ENCODE results near the gene TOP1.
"Not testable (repeated sequence)": the region's sequence is repeated elsewhere in the genome, so short reads cannot be mapped to it uniquely, and the experiment has no call there.

Gene TOP1

GRCh38 chr20:41095110-41095969 is 66.7 kb downstream of the TOP1 start:
- DNase-seq = peak; percentile 61

DNA sequence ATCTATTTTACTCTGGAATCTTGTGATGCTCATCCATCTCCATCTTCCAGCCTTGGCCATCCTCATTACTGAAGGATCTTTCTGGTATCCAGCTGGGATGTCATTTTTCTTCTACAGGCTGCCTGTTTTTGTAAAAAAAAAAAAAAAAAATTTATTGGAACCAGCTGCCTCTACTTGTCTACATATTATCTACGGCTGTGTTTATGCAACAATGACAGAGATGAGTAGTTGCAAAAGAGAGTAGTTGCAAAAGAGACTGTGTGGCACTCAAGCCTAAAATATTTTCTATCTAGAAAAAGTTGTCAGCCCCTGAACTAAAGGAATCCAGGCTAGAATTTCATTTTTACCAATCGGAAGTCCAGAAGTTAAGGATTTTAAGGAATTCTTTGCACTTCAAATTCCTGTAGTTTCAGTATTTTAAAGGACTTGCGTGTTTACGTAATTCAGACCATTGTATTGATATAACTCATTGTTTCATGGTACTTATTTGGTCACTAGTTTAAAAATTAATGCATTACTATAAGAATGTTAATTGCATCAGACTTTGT is 70.2 kb downstream of the TOP1 start:
- no peak for DNase-seq

DNA sequence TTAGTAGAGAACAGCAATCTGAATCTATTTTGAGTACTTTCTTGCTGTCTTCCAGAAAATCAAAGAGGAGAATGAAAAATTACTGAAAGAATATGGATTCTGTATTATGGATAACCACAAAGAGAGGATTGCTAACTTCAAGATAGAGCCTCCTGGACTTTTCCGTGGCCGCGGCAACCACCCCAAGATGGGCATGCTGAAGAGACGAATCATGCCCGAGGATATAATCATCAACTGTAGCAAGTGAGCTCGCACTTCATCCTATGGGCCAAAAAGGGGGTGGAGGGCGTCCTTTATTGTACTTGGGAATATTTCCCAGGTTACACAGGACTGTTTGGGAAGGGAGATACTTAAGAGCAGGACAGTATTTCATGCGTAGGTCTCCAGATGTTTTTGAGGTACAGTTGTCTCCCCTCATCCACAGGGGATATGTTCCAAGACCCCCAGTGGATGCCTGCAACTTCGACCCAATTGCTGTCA is 71.4 kb downstream of the TOP1 start:
- DNase-seq = no peak

DNA sequence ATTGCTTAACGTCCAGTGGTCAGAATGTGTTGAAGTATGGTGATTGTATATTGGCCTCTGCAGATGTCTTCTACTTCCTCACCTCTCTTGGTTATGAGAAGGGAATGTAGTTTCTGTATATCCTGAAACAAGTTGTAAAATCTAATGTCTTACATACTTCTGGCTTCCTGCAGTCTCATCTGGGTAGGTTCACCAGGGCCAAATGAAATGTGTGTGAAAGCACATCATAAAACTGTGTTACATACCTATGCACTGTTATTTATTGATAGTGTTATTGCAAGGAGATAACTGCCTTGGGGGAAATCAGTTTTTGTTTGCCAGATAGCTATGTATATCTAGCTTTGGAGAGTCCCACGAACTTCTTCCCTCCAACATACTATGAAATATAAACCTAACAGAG is 73.0 kb downstream of the TOP1 start:
- DNase-seq = no peak

DNA sequence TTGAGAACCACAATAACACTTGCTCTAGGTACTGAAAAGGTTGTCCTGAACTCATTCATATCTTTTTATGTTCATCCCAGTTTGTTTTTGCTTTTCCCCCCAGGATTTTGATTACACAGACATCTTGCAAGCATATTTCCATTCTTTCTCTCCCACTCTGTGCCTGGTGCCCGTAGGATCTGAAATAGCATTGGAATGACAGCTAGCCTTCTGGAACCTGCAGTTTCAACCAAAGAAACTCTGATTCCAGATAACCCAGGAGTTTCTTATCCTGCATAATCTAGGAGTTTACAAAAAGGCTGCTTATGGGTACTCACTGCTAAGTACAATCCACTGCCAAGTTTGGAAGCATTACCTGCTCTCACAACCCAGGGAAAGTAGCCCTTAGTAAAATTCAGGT is 79.9 kb downstream of the TOP1 start:
- DNase-seq = no peak

DNA sequence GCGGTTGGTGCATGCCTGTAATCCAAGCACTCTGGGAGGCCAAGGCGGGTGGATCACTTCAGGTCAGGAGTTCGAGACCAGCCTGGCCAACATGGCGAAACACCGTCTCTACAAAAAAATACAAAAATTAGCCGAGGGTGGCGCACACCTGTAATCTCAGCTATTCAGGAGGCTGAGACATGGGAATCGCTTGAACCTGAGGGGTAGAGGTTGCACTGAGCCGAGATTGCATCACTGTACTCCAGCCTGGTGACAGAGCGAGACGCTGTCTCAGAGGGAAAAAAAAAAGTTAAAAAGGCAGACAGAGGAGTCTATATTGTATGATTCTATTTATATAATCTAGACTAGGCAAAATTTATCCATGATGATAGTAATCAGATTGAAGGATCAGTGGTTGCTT is 81.4 kb downstream of the TOP1 start:
- no peak for DNase-seq

- no peak for DNase-seq
These were observed 82.4 kb downstream of the TOP1 start for GRCh38 chr20:41110930-41111577.

- no peak for DNase-seq
These were observed 82.9 kb downstream of the TOP1 start for GRCh38 chr20:41111578-41111951.

DNA sequence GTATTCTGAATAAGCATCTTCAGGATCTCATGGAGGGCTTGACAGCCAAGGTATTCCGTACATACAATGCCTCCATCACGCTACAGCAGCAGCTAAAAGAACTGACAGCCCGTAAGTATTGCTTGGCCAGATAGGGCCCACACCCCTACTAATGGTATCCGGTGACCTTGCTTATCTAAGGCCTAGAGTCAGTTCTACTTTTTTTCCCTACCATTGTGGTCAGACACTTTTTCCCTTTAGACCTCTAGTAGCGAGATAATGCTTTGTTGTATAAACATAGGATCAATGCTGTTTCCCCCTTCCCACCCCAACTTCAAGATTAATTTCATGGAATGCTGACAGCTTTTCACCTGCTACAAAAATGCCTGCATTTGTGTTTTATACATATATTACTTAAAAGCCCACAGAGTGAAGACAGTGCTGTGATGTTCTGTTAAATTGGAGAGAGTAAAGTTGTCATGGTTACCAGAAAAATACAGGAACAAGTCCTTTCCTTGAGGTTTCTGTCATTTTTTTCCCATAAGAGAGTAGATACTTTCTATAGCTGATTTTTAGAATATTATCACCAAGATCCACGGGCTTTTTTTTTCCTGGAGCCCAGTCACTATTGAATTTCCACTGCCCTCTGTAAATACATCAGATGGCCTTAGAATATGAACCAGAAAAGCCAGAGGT is 87.8 kb downstream of the TOP1 start:
- no peak for DNase-seq

- DNase-seq = not testable (repeated sequence)
These were observed 89.5 kb downstream of the TOP1 start for GRCh38 chr20:41118159-41118558.

- no peak for DNase-seq
These were observed 90.0 kb downstream of the TOP1 start for GRCh38 chr20:41118632-41119031.

GRCh38 chr20:41119614-41120561 is 91.3 kb downstream of the TOP1 start:
- peak; percentile 79 for DNase-seq

DNA sequence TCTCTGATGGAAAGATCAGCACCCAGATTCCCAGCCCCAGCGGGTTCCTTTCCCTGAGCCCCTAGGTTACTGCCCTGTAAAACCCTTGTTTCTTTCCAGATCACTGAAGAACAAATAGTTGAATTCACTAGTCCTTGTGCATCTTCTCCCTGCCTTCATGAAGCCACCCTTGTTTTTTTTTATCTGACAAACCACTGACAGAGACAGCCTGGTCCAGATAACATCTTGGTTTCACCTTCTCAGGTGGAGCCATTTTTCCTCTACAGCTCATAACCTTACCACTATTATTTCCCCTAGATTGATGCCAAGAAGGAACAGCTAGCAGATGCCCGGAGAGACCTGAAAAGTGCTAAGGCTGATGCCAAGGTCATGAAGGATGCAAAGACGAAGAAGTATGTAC is 92.8 kb downstream of the TOP1 start:
- DNase-seq = no peak

DNA sequence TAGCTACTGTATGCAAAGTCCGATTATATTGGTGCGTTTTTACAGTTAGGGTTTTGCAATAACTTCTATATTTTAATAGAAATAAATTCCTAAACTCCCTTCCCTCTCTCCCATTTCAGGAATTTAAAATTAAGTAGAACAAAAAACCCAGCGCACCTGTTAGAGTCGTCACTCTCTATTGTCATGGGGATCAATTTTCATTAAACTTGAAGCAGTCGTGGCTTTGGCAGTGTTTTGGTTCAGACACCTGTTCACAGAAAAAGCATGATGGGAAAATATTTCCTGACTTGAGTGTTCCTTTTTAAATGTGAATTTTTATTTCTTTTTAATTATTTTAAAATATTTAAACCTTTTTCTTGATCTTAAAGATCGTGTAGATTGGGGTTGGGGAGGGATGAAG is 95.0 kb downstream of the TOP1 start:
- no peak for DNase-seq

- DNase-seq = no peak
These were observed 96.0 kb downstream of the TOP1 start for GRCh38 chr20:41124451-41125094.

DNA sequence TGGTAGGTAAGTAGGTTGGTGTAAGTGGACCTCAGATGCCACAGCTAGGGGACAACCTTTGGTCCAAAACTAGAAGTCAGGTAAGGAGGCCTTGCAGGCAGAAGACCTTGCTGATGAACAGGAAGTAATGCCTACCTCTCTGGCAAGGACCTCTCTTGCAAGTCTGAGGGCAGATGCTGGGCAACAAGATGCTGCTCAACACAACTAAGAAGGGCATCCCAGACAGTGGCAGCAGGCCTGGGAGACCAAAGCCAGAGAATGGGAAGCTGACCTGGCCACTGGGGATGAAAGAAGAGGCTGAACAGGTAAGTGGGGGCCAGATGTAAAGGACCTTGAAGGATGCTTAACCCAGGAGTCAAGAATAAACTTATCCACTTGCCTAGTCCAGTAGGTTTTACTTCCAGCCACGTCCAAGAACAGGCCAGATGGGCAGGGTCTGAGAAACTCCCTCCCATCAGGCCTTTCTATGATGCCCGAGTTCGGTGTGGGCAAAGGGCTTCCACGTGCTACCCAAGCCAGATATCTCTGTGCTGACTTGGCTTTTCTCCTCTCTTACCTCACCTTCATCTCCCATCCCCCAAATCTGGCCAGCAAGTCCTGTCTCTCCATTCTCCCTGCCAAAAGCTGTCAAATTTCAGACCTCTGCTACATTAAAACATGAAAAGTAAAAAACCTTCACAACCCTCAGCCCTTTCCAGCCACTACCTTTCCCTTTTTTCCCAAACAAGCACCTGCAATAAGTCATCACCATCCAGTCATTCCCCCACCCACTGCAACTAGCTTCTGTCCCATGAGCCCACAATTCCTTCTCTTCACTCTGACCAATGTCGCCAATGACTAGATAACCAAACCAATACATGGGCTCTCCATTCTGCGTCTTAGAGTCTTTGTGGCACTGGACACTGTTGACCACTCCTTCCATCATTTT is 97.2 kb downstream of the TOP1 start:
- DNase-seq = no peak

DNA sequence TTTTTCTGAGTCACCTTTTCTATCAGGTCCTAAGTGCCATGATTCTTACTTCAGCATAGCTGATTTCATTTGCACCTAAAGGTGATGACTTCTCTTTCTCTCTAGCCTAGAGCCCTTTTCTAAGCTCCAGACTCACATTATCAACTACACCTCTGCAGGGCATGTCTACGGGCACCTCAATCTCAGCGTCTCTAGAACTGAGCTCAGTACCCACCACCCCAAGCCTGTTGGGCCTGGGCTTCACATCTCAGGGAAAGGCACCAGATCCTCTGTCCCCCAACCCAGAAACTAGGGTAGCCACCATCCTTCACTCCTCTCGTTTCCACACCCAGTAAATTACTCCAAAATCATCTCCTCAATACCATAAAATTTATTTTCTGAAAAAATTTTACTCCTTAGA is 98.1 kb downstream of the TOP1 start:
- no peak for DNase-seq

GRCh38 chr20:41128317-41128716 is 99.7 kb downstream of the TOP1 start:
- DNase-seq = not testable (repeated sequence)

GRCh38 chr20:41131594-41132387 is 103.2 kb downstream of the TOP1 start:
- DNase-seq = no peak

- not testable (repeated sequence) for DNase-seq
These were observed 103.8 kb downstream of the TOP1 start for GRCh38 chr20:41132388-41132775.
